RCC 7860 (cell line): ENCODE measurements around the gene KIAA0930.

Experiments used
- DNase-seq: peaks from one replicate; pipeline ENCODE4 v3.0.0-alpha.2; 2015; ENCODE audit warnings: low spot score
- FAIRE-seq: peaks from 2 replicates; lab custom pipeline; 2012; peaks lifted over from hg19 to GRCh38; lab: Jason Lieb, UNC

Gene KIAA0930

DNA sequence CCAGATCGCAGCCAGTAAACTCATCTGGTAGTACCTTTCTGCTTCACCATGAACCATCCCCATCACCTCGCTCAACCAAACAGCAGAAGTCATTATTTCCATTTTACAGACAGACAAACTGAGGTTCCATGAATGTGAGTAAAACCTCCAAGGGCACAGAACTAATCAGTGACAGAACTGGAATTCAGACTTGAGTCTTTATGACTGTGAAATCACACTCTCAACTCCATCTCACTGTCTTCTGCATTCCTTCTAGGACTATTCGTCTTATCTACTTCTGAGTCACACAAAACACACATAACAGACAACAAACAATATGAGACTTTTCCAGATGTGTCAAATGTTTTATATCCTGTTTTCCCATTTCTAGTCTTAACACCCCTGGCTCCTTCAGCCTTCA lies 86.3 kb downstream of the KIAA0930 start:
- FAIRE-seq (no peak), DNase-seq (no peak)

DNA sequence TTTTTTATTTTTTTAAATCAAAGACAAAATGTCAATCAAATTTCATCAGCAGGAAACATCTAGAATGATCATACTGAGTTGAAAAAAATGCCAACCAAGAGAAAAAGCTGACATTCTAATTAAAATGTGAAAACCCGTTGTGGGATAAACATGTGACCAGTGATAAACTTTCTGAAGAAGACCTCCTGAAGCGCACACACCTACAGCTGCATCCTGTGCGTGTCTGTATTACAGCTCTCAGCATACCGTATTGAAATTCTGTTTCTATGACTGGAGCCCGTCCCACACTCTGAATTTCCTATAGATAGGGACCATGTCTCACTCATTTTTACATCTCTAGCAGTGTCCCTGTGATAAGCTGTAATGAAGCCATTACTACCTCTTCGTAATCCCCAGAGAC lies 89.2 kb downstream of the KIAA0930 start:
- FAIRE-seq: no peak
- no peak for DNase-seq

DNA sequence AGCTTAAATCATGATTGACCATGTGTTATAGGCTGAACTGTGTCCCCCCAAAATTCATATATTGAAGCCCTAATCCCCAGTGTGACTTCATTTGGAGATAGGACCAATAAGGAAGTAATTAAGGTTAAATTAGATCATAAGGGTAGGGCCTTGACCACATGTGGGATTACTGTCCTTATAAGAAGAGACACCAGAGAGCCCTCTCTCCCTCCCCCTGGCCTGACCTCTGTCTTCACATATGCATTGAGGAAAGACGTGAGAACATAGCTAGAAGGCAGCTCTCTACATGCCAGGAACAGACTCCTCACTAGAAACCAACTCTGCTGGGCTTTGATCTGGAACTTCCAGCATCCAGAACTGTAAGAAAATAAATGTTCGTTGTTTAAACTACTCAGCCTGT lies 90.6 kb downstream of the KIAA0930 start:
- DNase-seq (no peak), FAIRE-seq (no peak)

DNA sequence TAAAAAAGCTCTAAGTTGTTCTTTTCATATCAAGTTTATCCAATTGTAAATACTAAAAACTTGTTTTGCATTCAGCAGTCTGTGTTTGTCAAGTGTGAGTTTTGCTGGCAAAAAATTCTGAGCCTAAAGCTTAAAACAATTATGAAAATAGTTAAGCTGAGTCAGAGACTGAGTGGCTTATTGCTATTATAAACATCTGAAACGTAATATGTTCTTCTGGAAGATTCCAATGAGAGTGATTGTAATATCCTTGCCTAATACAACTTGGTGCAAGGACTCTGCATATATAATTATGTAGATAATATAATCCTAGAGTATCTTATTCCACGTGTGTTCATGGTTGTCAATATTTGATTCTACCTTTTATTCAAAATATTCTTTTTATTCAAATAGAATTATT lies 91.0 kb downstream of the KIAA0930 start:
- FAIRE-seq (no peak), DNase-seq (no peak)

DNA sequence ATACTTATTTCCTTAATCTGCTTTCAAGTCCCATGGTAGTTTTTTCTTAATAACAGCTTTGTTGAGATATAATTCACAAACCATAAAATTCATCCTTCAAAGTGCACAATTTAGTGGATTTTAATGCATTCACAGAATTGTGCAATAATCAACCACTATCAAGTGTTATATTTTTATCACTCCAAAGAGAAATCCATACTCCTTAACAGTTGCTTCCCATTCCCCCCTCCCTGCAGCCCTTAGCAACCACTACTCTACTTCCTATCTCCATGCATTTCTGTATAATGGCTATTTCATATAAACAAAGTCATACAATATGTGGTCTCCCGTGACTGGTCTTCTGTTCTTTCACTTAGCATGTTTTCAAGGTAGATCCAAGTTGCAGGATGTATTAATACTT lies 95.8 kb downstream of the KIAA0930 start:
- no peak for FAIRE-seq
- DNase-seq: no peak

DNA sequence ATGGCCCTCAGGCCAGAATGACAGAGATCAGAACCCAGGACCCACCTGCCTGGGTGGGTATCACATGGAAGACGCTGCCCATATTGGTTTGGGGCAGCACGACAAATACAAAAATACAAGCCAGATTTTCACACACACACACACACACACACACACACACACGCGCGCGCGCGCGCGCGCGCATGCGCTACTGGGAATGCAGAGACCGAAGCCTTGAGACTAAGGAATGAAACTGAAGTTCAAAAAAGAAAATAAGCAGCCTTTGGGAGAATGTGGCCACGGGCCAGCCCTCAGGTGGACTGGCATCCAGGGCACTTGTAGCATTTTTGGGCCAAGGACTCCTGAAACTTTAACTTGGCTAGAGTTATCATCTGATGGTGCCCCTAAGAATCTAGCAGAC lies 98.3 kb downstream of the KIAA0930 start:
- DNase-seq: no peak
- no peak for FAIRE-seq
